GM12878 (cell line): ENCODE data around the gene ITIH5. TPM values are rescaled to one million over a fixed set of nuclear protein-coding genes. Genes with fewer than 3 reads are reported as not detected.

Source experiments
- ATAC-seq: fragments of 200-7000 bp; cut with Tn5 transposase; 3 replicates; pipeline ENCODE4 v1.9.1; 2020; ENCODE audit warnings: mild to moderate bottlenecking, moderate library complexity
- BruUV-seq: library from RNA; stranded (reverse); fragments of 400-500 nt; replicated peaks from 2 replicates; lab custom pipeline; 2021; lab: Mats Ljungman, UMichigan
- CTCF ChIA-PET: fragments of 300-600 bp; sonication (Branson Sonifier 250); formaldehyde crosslinking; extraction: SDS; loops from one replicate; lab custom pipeline; 2021; ENCODE audit warnings: inconsistent platforms; lab: Yijun Ruan, JAX
- POLR2A ChIA-PET: fragments of 350-600 bp; formaldehyde crosslinking; extraction: SDS; loops from one replicate; lab custom pipeline; 2021; ENCODE audit warnings: inconsistent platforms; lab: Charles Lee
- RAD21 ChIA-PET: fragments of 300-600 bp; sonication (Branson Sonifier 250); formaldehyde crosslinking; loops from one replicate; lab custom pipeline; 2023; ENCODE audit warnings: antibody characterized with exemption; ENCODE audit not compliant: unreplicated experiment; lab: Charles Lee
- SMC1A ChIA-PET: fragments of 300-600 bp; sonication (Branson Sonifier 250); formaldehyde crosslinking; loops from one replicate; lab custom pipeline; 2023; ENCODE audit not compliant: unreplicated experiment, uncharacterized antibody; lab: Charles Lee
- DNase-seq: peaks from one replicate; pipeline ENCODE4 v3.0.0-alpha.2; 2011; ENCODE audit warnings: low read depth, low spot score
- FAIRE-seq: peaks from 3 replicates; lab custom pipeline; 2011; peaks lifted over from hg19 to GRCh38; lab: Jason Lieb, UNC
- H2AFZ ChIP-seq: 2 replicates; pipeline ENCODE4 v1.6.0; 2011; ENCODE audit warnings: low read depth, low read length, control low read depth; ENCODE audit not compliant: control insufficient read depth
- H3K27ac ChIP-seq: 2 replicates; pipeline ENCODE4 v1.5.1; 2011; ENCODE audit warnings: control low read depth; ENCODE audit not compliant: control insufficient read depth, insufficient read depth
- H3K27me3 ChIP-seq, 2 experiments: replicated peaks in 1 of 2; 2 replicates each; pipeline versions ENCODE4 v1.6.0 to v1.6.1; 2011; ENCODE audit warnings: low read length in 1 of 2; ENCODE audit not compliant: control insufficient read depth in 2 of 2, insufficient read depth in 2 of 2
- H3K36me3 ChIP-seq, 2 experiments: 2 replicates each; pipeline ENCODE4 v1.5.1; 2011; ENCODE audit warnings: low read length in 1 of 2; ENCODE audit not compliant: control insufficient read depth in 2 of 2, insufficient read depth in 2 of 2
- H3K4me1 ChIP-seq: 2 replicates; pipeline ENCODE4 v1.6.1; 2011; ENCODE audit warnings: mild to moderate bottlenecking, low read length, moderate library complexity, mixed read lengths; ENCODE audit not compliant: control insufficient read depth, insufficient read depth
- H3K4me2 ChIP-seq: 2 replicates; pipeline ENCODE4 v1.6.0; 2011; ENCODE audit warnings: control low read depth; ENCODE audit not compliant: control insufficient read depth, insufficient read depth
- H3K4me3 ChIP-seq: fragments of 200-600 bp; sonication (generic); 2 replicates; pipeline ENCODE4 v1.5.1; 2016
- H3K79me2 ChIP-seq: 2 replicates; pipeline ENCODE4 v1.6.0; 2011; ENCODE audit warnings: low read length; ENCODE audit not compliant: control insufficient read depth, insufficient read depth
- H3K9ac ChIP-seq: 2 replicates; pipeline ENCODE4 v1.8.0; 2011; ENCODE audit warnings: low read length, control low read depth, mixed read lengths; ENCODE audit not compliant: control insufficient read depth, insufficient read depth
- H3K9me3 ChIP-seq: replicated peaks from 3 replicates; pipeline ENCODE4 v1.5.1; 2011; ENCODE audit warnings: mild to moderate bottlenecking, low read length; ENCODE audit not compliant: control insufficient read depth, insufficient read depth
- H4K20me1 ChIP-seq: 2 replicates; pipeline ENCODE4 v1.6.0; 2011; ENCODE audit not compliant: control insufficient read depth, insufficient read depth
- BCLAF1 ChIP-seq: fragments of 450-650 bp; IDR thresholded peaks from 2 replicates; pipeline ENCODE4 v1.6.1; 2017; ENCODE audit warnings: antibody characterized with exemption, mild to moderate bottlenecking, moderate library complexity
- CTCF ChIP-seq, 3 experiments: IDR thresholded peaks in 2 of 3; conservative IDR thresholded peaks in 1 of 3; 2 replicates each; pipeline ENCODE4 v1.5.1; 2011; ENCODE audit warnings: low read depth in 3 of 3, low read length in 3 of 3, mild to moderate bottlenecking in 3 of 3, control low read depth in 2 of 3, moderate library complexity in 2 of 3, inconsistent platforms in 1 of 3, mixed read lengths in 1 of 3; ENCODE audit not compliant: control insufficient read depth in 2 of 3, insufficient read depth in 1 of 3; ENCODE audit errors: extremely low read depth in 1 of 3
- EED ChIP-seq: sonication (generic); IDR thresholded peaks from 2 replicates; pipeline ENCODE4 v1.6.1; 2016; ENCODE audit warnings: antibody characterized with exemption, low read depth
- EGR1 ChIP-seq, 2 experiments: IDR thresholded peaks; 1 replicate in 1 of 2; 2 replicates in 1 of 2; pipeline ENCODE4 v1.6.1; 2011 to 2012; ENCODE audit warnings: low read depth in 2 of 2, low read length in 2 of 2, borderline replicate concordance in 1 of 2, mild to moderate bottlenecking in 1 of 2, moderate library complexity in 1 of 2
- ETV6 ChIP-seq, 2 experiments: fragments of 450-650 bp in 1 of 2; IDR thresholded peaks in 1 of 2; conservative IDR thresholded peaks in 1 of 2; 2 replicates each; pipeline ENCODE4 v1.6.1; 2014; ENCODE audit warnings: antibody characterized with exemption in 1 of 2, borderline replicate concordance in 1 of 2, low read depth in 1 of 2, mild to moderate bottlenecking in 1 of 2, moderate library complexity in 1 of 2
- FOXK2 ChIP-seq: fragments of 450-650 bp; IDR thresholded peaks from 2 replicates; pipeline ENCODE4 v1.6.1; 2017; ENCODE audit warnings: mild to moderate bottlenecking, moderate library complexity
- HCFC1 ChIP-seq: fragments of 150-350 bp; IDR thresholded peaks from 2 replicates; pipeline ENCODE4 v1.6.1; 2014; ENCODE audit warnings: low read length
- IRF5 ChIP-seq: fragments of 450-650 bp; IDR thresholded peaks from 2 replicates; pipeline ENCODE4 v1.6.1; 2017; ENCODE audit warnings: borderline replicate concordance
- NFYA ChIP-seq: IDR thresholded peaks from 2 replicates; pipeline ENCODE4 v1.6.1; 2011; ENCODE audit warnings: low read depth, mild to moderate bottlenecking, low read length, improper control_type of control experiment, borderline replicate concordance
- RB1 ChIP-seq: fragments of 450-650 bp; formaldehyde crosslinking; IDR thresholded peaks from 2 replicates; pipeline ENCODE4 v1.6.1; 2017; ENCODE audit warnings: mild to moderate bottlenecking, borderline replicate concordance
- STAT1 ChIP-seq: fragments of 450-650 bp; conservative IDR thresholded peaks from 2 replicates; pipeline ENCODE4 v1.6.1; 2014; ENCODE audit warnings: antibody characterized with exemption, mild to moderate bottlenecking
- USF2 ChIP-seq: IDR thresholded peaks from 2 replicates; pipeline ENCODE4 v1.6.1; 2011; ENCODE audit warnings: low read depth, low read length, improper control_type of control experiment, borderline replicate concordance
- ZNF207 ChIP-seq: fragments of 450-650 bp; IDR thresholded peaks from 2 replicates; pipeline ENCODE4 v1.6.1; 2014; ENCODE audit warnings: antibody characterized with exemption, mild to moderate bottlenecking, borderline replicate concordance
- ZNF274 ChIP-seq: IDR thresholded peaks from one replicate; pipeline ENCODE4 v1.8.0; 2011; ENCODE audit not compliant: insufficient read length, insufficient read depth
- WGBS: methylation state at CpG from one replicate; pipeline ENCODE4 v1.1.6; 2016; ENCODE audit warnings: low lambda C conversion rate; ENCODE audit not compliant: insufficient replicate concordance, insufficient coverage; ENCODE audit errors: missing lambda C conversion rate; 5-methylcytosine and 5-hydroxymethylcytosine counted together
- in situ Hi-C: fragments of 300-500 bp; cut with MboI; formaldehyde crosslinking; loops from 9 replicates; pipeline ENCODE4 v1.14.3; 2018; ENCODE audit warnings: mixed read lengths
- intact Hi-C: fragments of 100-400 bp; cut with micrococcal nuclease; formaldehyde crosslinking; loops from one replicate; pipeline ENCODE4 v1.14.2; 2022; ENCODE audit not compliant: unreplicated experiment
- polyA plus RNA-seq, 11 experiments: library from polyadenylated mRNA; depleted of rRNA in 4 of 11; unstranded in 6 of 11; stranded (reverse) in 5 of 11; fragments of >200 nt; fragmentation: Nextera tagmentation in 4 of 11; fragmentation: Illumina TruSeq in 1 of 11; extraction: Ambion mirVana in 4 of 11; extraction: Trizol in 1 of 11; gene quantifications; 1 replicate in 1 of 11; 2 replicates in 10 of 11; pipeline versions ENCODE4 v1.2.1 to v1.2.3, GENCODE V29; 2011 to 2016; ENCODE audit warnings: inconsistent platforms in 2 of 11, missing spikeins in 2 of 11, low read depth in 1 of 11
- total RNA-seq, 4 experiments: library from RNA; depleted of rRNA in 3 of 4; stranded (reverse); fragments of >200 nt in 3 of 4; fragmentation: Illumina TruSeq in 1 of 4; extraction: Trizol in 1 of 4; gene quantifications; 2 replicates each; pipeline versions ENCODE4 v1.2.1 to v1.2.3, GENCODE V29; 2013 to 2021

The ITIH5 gene
- total and polyA plus RNA-seq, 10 of the 15 experiments (the other 5 are each of a cell fraction or from before 2014, with no cell fraction given): 0.14 to 0.43 (median 0.21) TPM; not detected in 7

- H3K27me3 ChIP-seq: no peaks in the 10 kb centered on the region
- no peak overlapping the region for H3K4me2 ChIP-seq
- FAIRE-seq: no peak
- no peak overlapping the region for H3K9ac ChIP-seq
- ChIA-PET RAD21 (interaction anchor here (1.2 kb wide), 1 partner anchor 110 kb away, joined by 4 read pairs; no protein-coding TSS in a partner anchor), POLR2A (interaction anchor here (0.6 kb wide), 1 partner anchor 23 kb away, joined by 4 read pairs; no protein-coding TSS in a partner anchor), SMC1A (interaction anchor here (1.0 to 2.2 kb wide), 4 partner anchors 10 to 110 kb away, joined by 3 to 7 read pairs (median 4); no protein-coding TSS in a partner anchor), CTCF (interaction anchor here (0.6 to 2.2 kb wide), 4 partner anchors 12 to 110 kb away, joined by 3 to 9 read pairs (median 4); no protein-coding TSS in a partner anchor)
- in situ Hi-C loops: no loop called here
- no peaks in the 10 kb centered on the region for H3K4me1 ChIP-seq
- H3K79me2 ChIP-seq: no peaks in the 10 kb centered on the region
- no peak overlapping the region for H2AFZ ChIP-seq
- no peak for ATAC-seq
- no peak overlapping the region for H3K27ac ChIP-seq
- intact Hi-C loops: no loop called here
- BruUV-seq: no TSS peak
- H3K36me3 ChIP-seq: no peaks in the 10 kb centered on the region
- H3K4me3 ChIP-seq: no peak overlapping the region
- no peaks in the 10 kb centered on the region; the same call in 2 of the 3 replicates for H3K9me3 ChIP-seq
- no peaks in the 10 kb centered on the region for H4K20me1 ChIP-seq
- no peak for DNase-seq
- TF ChIP-seq ZNF274 (no peak), STAT1 (no peak), USF2 (no peak), ETV6 (conservative IDR thresholded peaks at IDR 0.05 in 1 of 2, IDR thresholded peaks at IDR 0.05 in 1 of 2; ENCODE audit: borderline replicate concordance in 1 of 2, low read depth in 1 of 2) (no peak), ZNF207 (no peak), BCLAF1 (no peak), EGR1 (IDR thresholded peaks at IDR 0.05; ENCODE audit: borderline replicate concordance in 1 of 2, low read depth in 2 of 2, low read length in 2 of 2) (no peak), FOXK2 (no peak), EED (no peak), CTCF (IDR thresholded peaks at IDR 0.05 in 2 of 3, conservative IDR thresholded peaks at IDR 0.05 in 1 of 3; ENCODE audit: control insufficient read depth in 2 of 3, extremely low read depth in 1 of 3, insufficient read depth in 1 of 3, low read depth in 3 of 3, low read length in 3 of 3) (no peak), IRF5 (no peak), NFYA (no peak), RB1 (no peak), HCFC1 (no peak)
- 63% methylated on average over 7 of the region's 7 CpGs for WGBS
Measured at GRCh38 chr10:7635408-7636125, 31.2 kb downstream of the ITIH5 start.
